Ascending aorta (tissue), 2 donors: ENCODE data around the gene COL1A2. TPM values are rescaled to one million over a fixed set of nuclear protein-coding genes. Genes with fewer than 3 reads are reported as not detected.

ENCODE experiments used
- DNase-seq, 2 donors: peaks; one replicate each; pipeline ENCODE4 v3.0.0-alpha.2; 2019; ENCODE audit warnings: low spot score in 2 of 2
- H3K27ac ChIP-seq, 2 donors: fragments of 200-600 bp; sonication (generic); one replicate each; pipeline ENCODE4 v1.5.1; 2016 to 2017; ENCODE audit warnings: mild to moderate bottlenecking in 1 of 2
- H3K27me3 ChIP-seq: fragments of 200-600 bp; sonication (generic); one replicate; pipeline ENCODE4 v1.5.1; 2017
- H3K36me3 ChIP-seq, 2 donors: fragments of 200-600 bp; sonication (generic); one replicate each; pipeline ENCODE4 v1.5.1; 2016
- H3K4me1 ChIP-seq, 2 donors: fragments of 200-600 bp; sonication (generic); one replicate each; pipeline ENCODE4 v1.5.1; 2016 to 2017; ENCODE audit warnings: mild to moderate bottlenecking in 1 of 2
- H3K4me3 ChIP-seq, 2 donors: fragments of 200-600 bp; sonication (generic); one replicate each; pipeline ENCODE4 v1.5.1; 2016 to 2017; ENCODE audit warnings: mild to moderate bottlenecking in 1 of 2
- H3K9me3 ChIP-seq, 2 donors: fragments of 200-600 bp; sonication (generic); one replicate each; pipeline ENCODE4 v1.5.1; 2016
- CTCF ChIP-seq, 3 experiments: fragments of 200-600 bp in 2 of 3; fragments of 450-650 bp in 1 of 3; sonication (generic) in 2 of 3; IDR thresholded peaks; one replicate each; pipeline ENCODE4 v1.5.1; 2016 to 2019; ENCODE audit warnings: antibody characterized with exemption in 3 of 3, mild to moderate bottlenecking in 1 of 3, moderate library complexity in 1 of 3
- intact Hi-C: fragments of 100-400 bp; cut with DNase I; formaldehyde crosslinking; loops from one replicate; pipeline ENCODE4 v1.15.1; 2023
- total RNA-seq: library from RNA; depleted of rRNA; stranded (reverse); fragments of >200 nt; gene quantifications from one replicate; pipeline ENCODE4 v1.1.0, GENCODE V29; 2016

The COL1A2 gene
- total RNA-seq, 1 donor from 2014 or later, result 692 TPM

GRCh38 chr7:94374231-94374630 is 20.5 kb upstream of the COL1A2 start:
- peak; percentile 31 to 94 for DNase-seq
- peaks cover 7 to 20% of the 10 kb centered on the region in 2 donors for H3K4me1 ChIP-seq

GRCh38 chr7:94374721-94375566 is 19.8 kb upstream of the COL1A2 start:
- peak overlapping the region; percentile 39 to 51 for H3K4me3 ChIP-seq

More at GRCh38 chr7:94374231-94374630, 20.5 kb upstream of the COL1A2 start:
- no peaks in the 10 kb centered on the region for H3K27me3 ChIP-seq
- H3K4me3 ChIP-seq, result peak overlapping the region; percentile 39 to 51
- peak overlapping the region; percentile 91 to 92 for H3K27ac ChIP-seq
- no peak for TF ChIP-seq CTCF (IDR thresholded peaks at IDR 0.05)
- no peaks in the 10 kb centered on the region for H3K9me3 ChIP-seq
- intact Hi-C loops, result no loop called here
- no peaks in the 10 kb centered on the region for H3K36me3 ChIP-seq

GRCh38 chr7:94375691-94376090 is 19.0 kb upstream of the COL1A2 start:
- DNase-seq, result peak in 1 of 2 donors; percentile 70
- Histone ChIP-seq H3K27me3 (no peaks in the 10 kb centered on the region), H3K9me3 (no peaks in the 10 kb centered on the region), H3K4me1 (peaks cover 4 to 15% of the 10 kb centered on the region in 2 donors), H3K36me3 (no peaks in the 10 kb centered on the region), H3K4me3 (peak overlapping the region; percentile 39 to 51), H3K27ac (peak overlapping the region; percentile 91 to 92)
- no peak for TF ChIP-seq CTCF (IDR thresholded peaks at IDR 0.05)
- intact Hi-C loops, result loop anchor here (1.0 kb wide), 2 partner anchors 19 to 78 kb away; partner anchors contain the start of gene COL1A2

More at GRCh38 chr7:94374721-94375566, 19.8 kb upstream of the COL1A2 start:
- Histone ChIP-seq H3K4me1 (peaks cover 4 to 15% of the 10 kb centered on the region in 2 donors), H3K9me3 (no peaks in the 10 kb centered on the region), H3K27me3 (no peaks in the 10 kb centered on the region), H3K36me3 (no peaks in the 10 kb centered on the region), H3K27ac (peak overlapping the region; percentile 91 to 92)
- intact Hi-C loops, result loop anchor here (1.0 kb wide), 2 partner anchors 19 to 78 kb away; partner anchors contain the start of gene COL1A2
- peak in 1 of 2 donors; percentile 84 for DNase-seq
- no peak for TF ChIP-seq CTCF (IDR thresholded peaks at IDR 0.05)

GRCh38 chr7:94376281-94376680 is 18.4 kb upstream of the COL1A2 start:
- Histone ChIP-seq H3K27ac (peak overlapping the region; percentile 91 to 92), H3K4me3 (peak overlapping the region in 1 of 2 donors; percentile 51), H3K27me3 (no peaks in the 10 kb centered on the region), H3K4me1 (peaks cover 4 to 15% of the 10 kb centered on the region in 2 donors), H3K36me3 (no peaks in the 10 kb centered on the region), H3K9me3 (no peaks in the 10 kb centered on the region)
- intact Hi-C loops, result no loop called here
- TF ChIP-seq CTCF (IDR thresholded peaks at IDR 0.05), result no peak
- no peak for DNase-seq

- DNase-seq, result no peak
- no peaks in the 10 kb centered on the region for H3K9me3 ChIP-seq
- no peak for TF ChIP-seq CTCF (IDR thresholded peaks at IDR 0.05)
- H3K4me3 ChIP-seq, result no peak overlapping the region
- H3K27ac ChIP-seq, result peak overlapping the region; percentile 91 to 92
- H3K27me3 ChIP-seq, result no peaks in the 10 kb centered on the region
- no peaks in the 10 kb centered on the region for H3K36me3 ChIP-seq
- intact Hi-C loops, result no loop called here
- H3K4me1 ChIP-seq, result peaks cover 4 to 15% of the 10 kb centered on the region in 2 donors
Measured at GRCh38 chr7:94378356-94378755, 16.3 kb upstream of the COL1A2 start.
